Prostate gland (tissue), 2 donors: ENCODE results near the gene DCAF7. TPM values are rescaled to one million over a fixed set of nuclear protein-coding genes. Genes with fewer than 3 reads are reported as not detected.

Source experiments
- DNase-seq: peaks from one replicate; pipeline ENCODE4 v3.0.0-alpha.2; 2019; ENCODE audit warnings: low spot score
- H3K27ac ChIP-seq, 2 donors: fragments of 200-600 bp; sonication (generic); 2 replicates each; pipeline ENCODE4 v1.5.1; 2017 to 2019
- H3K27me3 ChIP-seq: fragments of 200-600 bp; sonication (generic); replicated peaks from 2 replicates; pipeline ENCODE4 v1.5.1; 2019; ENCODE audit not compliant: insufficient read depth
- H3K36me3 ChIP-seq, 2 donors: fragments of 200-600 bp; sonication (generic); 1 replicate in 1 of 2; 2 replicates in 1 of 2; pipeline versions ENCODE4 v1.5.1 to v1.8.1; 2017 to 2019
- H3K4me1 ChIP-seq: fragments of 200-600 bp; sonication (generic); replicated peaks from 2 replicates; pipeline ENCODE4 v1.5.1; 2019
- H3K4me3 ChIP-seq, 2 donors: fragments of 200-600 bp; sonication (generic); 2 replicates each; pipeline ENCODE4 v1.5.1; 2017 to 2019
- H3K9me3 ChIP-seq: fragments of 200-600 bp; sonication (generic); 2 replicates; pipeline ENCODE4 v1.5.1; 2017
- POLR2A ChIP-seq: fragments of 450-650 bp; IDR thresholded peaks from one replicate; pipeline ENCODE4 v1.6.1; 2016; ENCODE audit warnings: antibody characterized with exemption, mild to moderate bottlenecking
- POLR2AphosphoS5 ChIP-seq: sonication (generic); formaldehyde crosslinking; IDR thresholded peaks from one replicate; pipeline ENCODE4 v1.6.1; 2017; ENCODE audit warnings: antibody characterized with exemption
- WGBS: methylation state at CpG from one replicate; pipeline ENCODE4 v1.1.5; 2018; 5-methylcytosine and 5-hydroxymethylcytosine counted together
- intact Hi-C: fragments of 100-400 bp; cut with DNase I; formaldehyde crosslinking; loops from one replicate; pipeline ENCODE4 v1.14.2; 2022
- total RNA-seq, 2 donors: library from RNA; depleted of rRNA; stranded (reverse); fragments of >200 nt; gene quantifications; one replicate each; pipeline ENCODE4 v1.1.0, GENCODE V29; 2016
- TF ChIP-seq, protein P1 (sequence below), 4 experiments: fragments of 200-600 bp in 2 of 4; fragments of 450-650 bp in 2 of 4; sonication (generic) in 2 of 4; IDR thresholded peaks; 1 replicate in 3 of 4; 2 replicates in 1 of 4; pipeline ENCODE4 v1.5.1; 2016 to 2019; ENCODE audit warnings: antibody characterized with exemption in 4 of 4, mild to moderate bottlenecking in 2 of 4, moderate library complexity in 2 of 4

Gene DCAF7
- total RNA-seq, 2 donors from 2014 or later = 48.9 to 68.6 TPM

GRCh38 chr17:63568563-63568962 lies 18.3 kb downstream of the DCAF7 start:
- DNase-seq = no peak
- H3K27ac ChIP-seq = no peak overlapping the region
- no peaks in the 10 kb centered on the region for H3K4me1 ChIP-seq
- WGBS = 82% methylated on average over 8 of the region's 8 CpGs
- intact Hi-C loops = no loop called here
- no peaks in the 10 kb centered on the region for H3K9me3 ChIP-seq
- no peaks in the 10 kb centered on the region for H3K27me3 ChIP-seq
- no peak for TF ChIP-seq POLR2A
- TF ChIP-seq, protein P1, sequence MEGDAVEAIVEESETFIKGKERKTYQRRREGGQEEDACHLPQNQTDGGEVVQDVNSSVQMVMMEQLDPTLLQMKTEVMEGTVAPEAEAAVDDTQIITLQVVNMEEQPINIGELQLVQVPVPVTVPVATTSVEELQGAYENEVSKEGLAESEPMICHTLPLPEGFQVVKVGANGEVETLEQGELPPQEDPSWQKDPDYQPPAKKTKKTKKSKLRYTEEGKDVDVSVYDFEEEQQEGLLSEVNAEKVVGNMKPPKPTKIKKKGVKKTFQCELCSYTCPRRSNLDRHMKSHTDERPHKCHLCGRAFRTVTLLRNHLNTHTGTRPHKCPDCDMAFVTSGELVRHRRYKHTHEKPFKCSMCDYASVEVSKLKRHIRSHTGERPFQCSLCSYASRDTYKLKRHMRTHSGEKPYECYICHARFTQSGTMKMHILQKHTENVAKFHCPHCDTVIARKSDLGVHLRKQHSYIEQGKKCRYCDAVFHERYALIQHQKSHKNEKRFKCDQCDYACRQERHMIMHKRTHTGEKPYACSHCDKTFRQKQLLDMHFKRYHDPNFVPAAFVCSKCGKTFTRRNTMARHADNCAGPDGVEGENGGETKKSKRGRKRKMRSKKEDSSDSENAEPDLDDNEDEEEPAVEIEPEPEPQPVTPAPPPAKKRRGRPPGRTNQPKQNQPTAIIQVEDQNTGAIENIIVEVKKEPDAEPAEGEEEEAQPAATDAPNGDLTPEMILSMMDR (IDR thresholded peaks at IDR 0.05) = no peak
- TF ChIP-seq POLR2AphosphoS5 = no peak
- H3K4me3 ChIP-seq = no peak overlapping the region
- no peaks in the 10 kb centered on the region for H3K36me3 ChIP-seq

DNA sequence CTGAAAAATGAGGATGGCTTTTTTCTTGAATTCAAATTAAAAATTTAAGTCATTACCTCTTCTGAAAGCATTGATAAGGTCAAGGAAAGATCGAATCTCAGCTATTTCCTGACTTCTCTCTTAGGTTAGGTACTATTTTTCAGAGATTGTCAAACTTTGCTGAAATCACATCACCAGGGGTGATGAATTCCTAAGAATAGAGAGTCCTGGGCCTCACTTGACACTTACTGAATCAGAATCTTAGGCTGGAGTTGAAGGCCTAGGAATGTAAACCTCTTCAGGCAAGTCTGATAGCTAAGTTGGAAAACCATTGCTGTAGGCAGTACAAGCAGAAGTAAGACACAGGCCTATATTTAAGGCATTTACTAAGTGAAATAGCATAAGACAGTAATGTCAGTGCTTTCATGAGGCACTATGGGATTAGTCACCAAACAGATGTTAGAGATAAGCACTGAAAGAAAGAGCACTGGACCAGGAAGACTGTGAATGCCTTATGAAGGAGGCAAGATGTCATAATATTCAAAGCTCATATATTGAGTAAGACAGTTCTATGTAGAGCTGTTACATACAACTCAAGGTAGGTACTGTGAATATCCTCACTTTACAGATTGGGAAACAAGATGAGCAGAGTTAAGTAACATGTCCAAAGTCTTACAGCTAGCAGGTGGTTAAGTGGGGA lies 21.5 kb downstream of the DCAF7 start:
- 91% methylated on average over 1 of the region's 1 CpG for WGBS
- Histone ChIP-seq H3K27ac (no peak overlapping the region), H3K9me3 (no peaks in the 10 kb centered on the region), H3K4me1 (no peaks in the 10 kb centered on the region), H3K27me3 (no peaks in the 10 kb centered on the region), H3K4me3 (no peak overlapping the region), H3K36me3 (no peaks in the 10 kb centered on the region)
- TF ChIP-seq POLR2A (no peak), POLR2AphosphoS5 (no peak)
- TF ChIP-seq, protein P1 (IDR thresholded peaks at IDR 0.05) = no peak
- intact Hi-C loops = no loop called here
- no peak for DNase-seq

DNA sequence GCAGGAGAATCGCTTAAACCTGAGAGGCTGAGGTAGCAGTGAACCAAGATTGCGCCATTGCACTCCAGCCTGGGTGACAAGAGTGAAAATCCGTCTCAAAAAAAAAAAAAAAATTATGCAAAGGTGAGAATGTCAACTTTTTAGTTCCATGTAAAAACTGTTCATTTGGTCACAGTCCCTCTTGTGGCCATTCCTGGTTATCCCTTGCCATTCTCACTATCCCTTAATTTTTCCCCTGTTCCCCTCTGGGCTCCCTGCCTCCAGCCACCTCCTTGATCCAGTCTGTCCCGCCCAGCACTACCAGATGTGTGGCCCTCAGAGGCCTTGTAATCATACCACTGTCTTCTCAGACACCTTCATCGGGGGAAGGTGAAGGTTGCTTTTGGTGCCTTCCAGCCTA lies 23.4 kb downstream of the DCAF7 start:
- 84% methylated on average over 5 of the region's 5 CpGs for WGBS

GRCh38 chr17:63578027-63578768 lies 27.9 kb downstream of the DCAF7 start:
- Histone ChIP-seq H3K9me3 (no peaks in the 10 kb centered on the region), H3K27me3 (no peaks in the 10 kb centered on the region), H3K27ac (peak overlapping the region in 1 of 2 donors; percentile 0), H3K4me3 (no peak overlapping the region), H3K4me1 (no peaks in the 10 kb centered on the region), H3K36me3 (peaks cover 0 to 1% of the 10 kb centered on the region in 2 donors)
- DNase-seq = no peak
- intact Hi-C loops = no loop called here
- TF ChIP-seq POLR2AphosphoS5 (no peak), POLR2A (no peak)
- TF ChIP-seq, protein P1 (IDR thresholded peaks at IDR 0.05) = no peak
- 74% methylated on average over 7 of the region's 7 CpGs for WGBS

More for the DNA sequence above, 23.4 kb downstream of the DCAF7 start:
- Histone ChIP-seq H3K27me3 (no peaks in the 10 kb centered on the region), H3K27ac (no peak overlapping the region), H3K4me3 (no peak overlapping the region), H3K9me3 (no peaks in the 10 kb centered on the region), H3K36me3 (no peaks in the 10 kb centered on the region), H3K4me1 (no peaks in the 10 kb centered on the region)
- TF ChIP-seq POLR2A = no peak
- TF ChIP-seq, protein P1 (IDR thresholded peaks at IDR 0.05) = peak in 1 of 4 experiments; percentile 5
- intact Hi-C loops = no loop called here
- DNase-seq = no peak

- H3K27ac ChIP-seq = no peak overlapping the region
- no peak for DNase-seq
- H3K4me1 ChIP-seq = no peaks in the 10 kb centered on the region
- no peaks in the 10 kb centered on the region for H3K27me3 ChIP-seq
- peaks cover 0 to 6% of the 10 kb centered on the region in 2 donors for H3K36me3 ChIP-seq
- H3K4me3 ChIP-seq = no peak overlapping the region
- TF ChIP-seq, protein P1 (IDR thresholded peaks at IDR 0.05) = no peak
- no peak for TF ChIP-seq POLR2A
- TF ChIP-seq POLR2AphosphoS5 = no peak
- WGBS = 54% methylated on average over 5 of the region's 5 CpGs
- intact Hi-C loops = no loop called here
- no peaks in the 10 kb centered on the region for H3K9me3 ChIP-seq
These were observed 28.5 kb downstream of the DCAF7 start for GRCh38 chr17:63578769-63579111.
